NB4 (cell line): Measurements from ENCODE around the gene BTBD1.
"Not testable (repeated sequence)": the region's sequence is repeated elsewhere in the genome, so short reads cannot be mapped to it uniquely, and the experiment has no call there.

Source experiments
- DNase-seq: peaks from one replicate; pipeline ENCODE4 v3.0.0; 2010; ENCODE audit warnings: low read depth
- H3K4me3 ChIP-seq: one replicate; pipeline ENCODE4 v1.5.1; 2011; ENCODE audit warnings: mild to moderate bottlenecking, low read depth, low read length, moderate library complexity
- MAX ChIP-seq: IDR thresholded peaks from 2 replicates; pipeline ENCODE4 v1.6.1; 2011; ENCODE audit warnings: low read depth, low read length
- MYC ChIP-seq: IDR thresholded peaks from 2 replicates; pipeline ENCODE4 v1.6.1; 2011; ENCODE audit warnings: low read depth, low read length
- POLR2A ChIP-seq: IDR thresholded peaks from 2 replicates; pipeline ENCODE4 v1.6.1; 2011; ENCODE audit warnings: mild to moderate bottlenecking; ENCODE audit not compliant: insufficient read length; ENCODE audit errors: extremely low read depth
- TF ChIP-seq, protein P1 (sequence below): IDR thresholded peaks from one replicate; pipeline ENCODE4 v1.5.1; 2012; ENCODE audit warnings: low read depth, low read length

BTBD1 gene

GRCh38 chr15:83098079-83098478, 31.0 kb upstream of the BTBD1 start:
- H3K4me3 ChIP-seq = no peak overlapping the region
- DNase-seq = no peak
- TF ChIP-seq MAX = no peak
- no peak for TF ChIP-seq MYC
- TF ChIP-seq, protein P1, sequence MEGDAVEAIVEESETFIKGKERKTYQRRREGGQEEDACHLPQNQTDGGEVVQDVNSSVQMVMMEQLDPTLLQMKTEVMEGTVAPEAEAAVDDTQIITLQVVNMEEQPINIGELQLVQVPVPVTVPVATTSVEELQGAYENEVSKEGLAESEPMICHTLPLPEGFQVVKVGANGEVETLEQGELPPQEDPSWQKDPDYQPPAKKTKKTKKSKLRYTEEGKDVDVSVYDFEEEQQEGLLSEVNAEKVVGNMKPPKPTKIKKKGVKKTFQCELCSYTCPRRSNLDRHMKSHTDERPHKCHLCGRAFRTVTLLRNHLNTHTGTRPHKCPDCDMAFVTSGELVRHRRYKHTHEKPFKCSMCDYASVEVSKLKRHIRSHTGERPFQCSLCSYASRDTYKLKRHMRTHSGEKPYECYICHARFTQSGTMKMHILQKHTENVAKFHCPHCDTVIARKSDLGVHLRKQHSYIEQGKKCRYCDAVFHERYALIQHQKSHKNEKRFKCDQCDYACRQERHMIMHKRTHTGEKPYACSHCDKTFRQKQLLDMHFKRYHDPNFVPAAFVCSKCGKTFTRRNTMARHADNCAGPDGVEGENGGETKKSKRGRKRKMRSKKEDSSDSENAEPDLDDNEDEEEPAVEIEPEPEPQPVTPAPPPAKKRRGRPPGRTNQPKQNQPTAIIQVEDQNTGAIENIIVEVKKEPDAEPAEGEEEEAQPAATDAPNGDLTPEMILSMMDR = no peak
- TF ChIP-seq POLR2A = no peak

DNA sequence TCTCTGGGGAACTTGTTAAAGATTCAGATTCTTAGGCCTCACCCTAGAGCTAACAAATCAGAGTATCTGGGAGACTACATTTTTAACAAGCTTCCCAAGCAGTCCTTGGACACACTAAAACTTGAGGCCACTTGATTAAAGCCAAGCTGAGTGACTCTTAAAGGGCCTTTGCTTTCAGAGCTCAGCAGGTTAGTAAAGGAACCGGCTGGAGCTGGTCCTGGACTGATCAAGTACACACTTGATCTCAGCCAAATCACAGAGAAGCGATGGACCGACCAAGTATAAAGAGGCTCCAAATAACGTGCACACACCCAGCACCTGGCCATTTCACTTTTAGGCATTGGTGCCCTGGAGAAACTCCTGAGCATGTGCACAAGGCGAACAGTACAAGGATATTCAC, 27.5 kb upstream of the BTBD1 start:
- TF ChIP-seq MAX (no peak), MYC (no peak), POLR2A (no peak)
- no peak overlapping the region for H3K4me3 ChIP-seq
- no peak for DNase-seq

DNA sequence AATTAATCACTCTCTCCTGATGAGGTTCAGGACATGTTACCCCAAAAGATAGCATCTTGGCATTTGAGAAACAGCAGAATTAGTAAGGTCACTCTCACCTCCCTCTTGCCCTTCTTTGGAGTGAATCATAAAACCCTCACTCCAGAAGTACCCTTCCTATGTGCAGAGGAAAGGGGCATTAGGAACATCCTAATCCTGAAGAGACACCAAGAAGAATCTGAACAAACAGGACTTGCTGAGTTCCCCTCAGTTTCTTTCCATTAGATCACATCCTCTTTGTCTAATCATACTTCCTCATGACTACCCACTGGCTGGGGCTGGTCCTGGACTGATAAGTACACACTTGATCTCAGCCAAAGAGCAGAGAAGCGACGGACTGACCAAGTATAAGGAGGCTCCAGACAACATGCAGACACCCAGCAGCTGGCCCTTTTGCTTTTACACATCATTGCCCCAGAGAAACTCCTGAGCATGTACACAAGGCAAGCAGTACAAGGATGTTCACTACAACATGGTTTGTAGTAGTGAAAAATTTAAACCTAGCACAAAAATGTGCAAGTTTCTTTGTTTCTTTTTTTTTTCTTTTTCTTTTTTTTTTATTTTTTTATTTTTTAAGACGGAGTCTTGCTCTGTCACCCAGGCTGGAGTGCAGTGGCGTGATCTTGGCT, 25.4 kb upstream of the BTBD1 start:
- TF ChIP-seq POLR2A = no peak
- no peak for TF ChIP-seq MYC
- no peak for TF ChIP-seq MAX
- TF ChIP-seq, protein P1 = no peak
- peak; percentile 61 for DNase-seq
- H3K4me3 ChIP-seq = no peak overlapping the region

DNA sequence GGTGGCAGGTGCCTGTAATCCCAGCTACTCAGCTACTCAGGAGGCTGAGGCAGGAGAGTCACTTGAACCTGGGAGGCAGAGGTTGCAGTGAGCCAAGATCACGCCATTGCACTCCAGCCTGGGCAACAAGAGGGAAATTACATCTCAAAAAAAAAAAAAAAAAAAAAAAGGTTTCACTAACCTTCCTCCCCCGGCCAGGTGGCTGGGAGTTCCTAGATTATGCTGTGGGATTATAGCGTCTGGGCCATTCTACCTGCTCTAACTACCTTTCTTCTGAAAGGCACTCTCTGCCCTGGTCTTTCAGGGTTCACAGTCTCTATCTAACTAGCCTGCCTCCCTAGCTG, 24.9 kb upstream of the BTBD1 start:
- not testable (repeated sequence) for H3K4me3 ChIP-seq, DNase-seq

GRCh38 chr15:83090465-83090864, 23.4 kb upstream of the BTBD1 start:
- DNase-seq = no peak
- H3K4me3 ChIP-seq = no peak overlapping the region
- TF ChIP-seq MYC = no peak
- no peak for TF ChIP-seq MAX
- TF ChIP-seq, protein P1 = no peak
- no peak for TF ChIP-seq POLR2A

- H3K4me3 ChIP-seq = no peak overlapping the region
- DNase-seq = no peak
- TF ChIP-seq POLR2A (no peak), MYC (no peak)
These were observed 21.8 kb upstream of the BTBD1 start for GRCh38 chr15:83088876-83089275.

DNA sequence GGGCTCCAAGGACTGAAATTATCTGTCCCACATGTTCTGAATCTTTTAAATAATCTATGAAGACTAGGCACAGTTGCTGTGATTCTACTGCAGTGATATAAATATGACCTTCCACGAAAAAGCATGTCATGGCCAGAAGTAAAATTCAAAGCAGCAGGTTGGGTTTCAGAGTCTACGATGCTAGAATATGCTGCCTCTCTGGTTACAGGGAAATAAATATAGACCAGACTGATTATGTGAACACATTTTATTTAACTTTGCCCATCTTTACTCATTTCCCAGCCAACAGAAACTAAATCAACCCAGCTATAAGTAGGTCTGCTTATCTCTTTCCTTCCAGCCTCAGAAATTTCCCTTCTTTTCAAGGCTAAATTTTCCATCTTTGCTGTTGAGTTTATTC, 20.5 kb upstream of the BTBD1 start:
- TF ChIP-seq MYC (no peak), MAX (no peak), POLR2A (no peak)
- TF ChIP-seq, protein P1 = no peak
- DNase-seq = no peak
- no peak overlapping the region for H3K4me3 ChIP-seq

DNA sequence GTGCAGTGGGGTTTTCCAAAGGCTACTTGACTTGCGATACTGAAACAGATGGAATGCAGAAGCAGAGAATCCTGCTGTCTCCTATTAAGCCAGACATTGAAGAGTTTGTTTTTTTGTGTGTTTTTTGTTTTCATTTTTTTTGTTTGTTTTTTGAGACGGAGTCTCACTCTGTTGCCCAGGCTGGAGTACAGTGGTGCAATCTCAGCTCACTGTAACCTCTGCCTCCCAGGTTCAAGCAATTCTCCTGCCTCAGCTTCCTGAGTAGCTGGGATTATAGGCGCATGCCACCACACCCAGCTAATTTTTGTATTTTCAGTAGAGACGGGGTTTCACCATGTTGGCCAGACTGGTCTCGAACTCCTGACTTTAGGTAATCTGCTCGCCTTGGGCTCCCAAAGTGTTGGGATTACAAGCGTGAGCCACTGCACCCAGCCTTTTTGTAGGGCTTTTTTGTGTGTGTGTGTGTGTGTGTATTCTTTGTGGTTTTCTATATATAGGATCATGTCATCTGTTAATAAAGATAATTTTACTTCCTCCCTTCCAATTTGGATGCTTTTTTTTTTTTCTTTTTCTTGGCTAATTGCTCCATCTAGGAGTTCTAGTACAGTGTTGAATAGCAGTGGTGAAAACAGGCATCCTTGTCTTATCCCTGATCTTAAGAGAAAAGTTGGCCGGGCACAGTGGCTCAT, 19.0 kb upstream of the BTBD1 start:
- DNase-seq, H3K4me3 ChIP-seq: not testable (repeated sequence)

DNA sequence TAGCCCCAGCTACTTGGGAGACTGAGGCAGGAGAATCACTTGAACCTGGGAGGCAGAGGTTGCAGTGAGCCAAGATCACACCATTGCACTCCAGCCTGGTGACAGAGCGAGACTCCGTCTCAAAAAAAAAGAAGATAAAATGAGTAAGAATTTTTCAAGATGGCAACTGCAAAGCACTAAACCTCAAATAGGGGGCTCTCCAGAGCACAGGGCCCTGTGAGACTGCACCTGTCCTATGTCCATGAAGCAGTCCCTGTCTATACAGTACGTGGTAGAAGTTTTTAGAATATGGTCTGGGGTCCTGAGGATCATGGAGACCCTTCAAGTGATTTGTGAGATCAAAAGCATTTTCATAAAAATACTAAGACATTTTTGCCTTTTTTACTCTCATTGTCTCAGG, 18.4 kb upstream of the BTBD1 start:
- not testable (repeated sequence) for H3K4me3 ChIP-seq, DNase-seq
